Measurements from ENCODE around the gene ZRSR2. TPM values are rescaled to one million over a fixed set of nuclear protein-coding genes. Genes with fewer than 3 reads are reported as not detected.

The ZRSR2 gene
- polyA plus RNA-seq, 1 of the 3 experiments (the other 2 are of a cell fraction) = 14.3 TPM

- Histone ChIP-seq H3K4me3 (ENCODE audit: low read depth in 2 of 2, low read length in 1 of 2) (no peak overlapping the region), H3K9ac (no peak overlapping the region), H3K79me2 (ENCODE audit: insufficient read depth) (no peaks in the 10 kb centered on the region), H3K4me2 (no peak overlapping the region), H3K36me3 (replicated peaks in 1 of 2; ENCODE audit: control insufficient read depth in 1 of 2, insufficient read depth in 2 of 2, low read length in 1 of 2) (peaks cover 65 to 66% of the 10 kb centered on the region in 2 experiments), H3K27ac (ENCODE audit: low read depth in 2 of 2, low read length in 1 of 2) (no peak overlapping the region), H3F3A (replicated peaks; ENCODE audit: insufficient read depth) (no peaks in the 10 kb centered on the region), H3K9me3 (no peaks in the 10 kb centered on the region), H3K9me2 (no peaks in the 10 kb centered on the region), H2AFZ (ENCODE audit: low read depth) (no peak overlapping the region), H4K20me1 (ENCODE audit: insufficient read depth) (no peaks in the 10 kb centered on the region), H3K27me3 (ENCODE audit: insufficient read depth) (no peaks in the 10 kb centered on the region), H3K4me1 (ENCODE audit: control insufficient read depth in 1 of 2, insufficient read depth in 2 of 2, low read depth in 1 of 2, low read length in 1 of 2) (no peaks in the 10 kb centered on the region; a peak in 2 of 4 replicates)
- ChIA-PET POLR2A (no interaction called here), CTCF (interaction anchor here (0.9 kb wide), 1 partner anchor 52 kb away, joined by 3 read pairs; no protein-coding TSS in a partner anchor)
- WGBS (ENCODE audit: low lambda C conversion rate) = 93% methylated on average over 1 of the region's 1 CpG
- TF ChIP-seq RAD21 (IDR thresholded peaks at IDR 0.05; ENCODE audit: low read length) (no peak), YY1 (IDR thresholded peaks at IDR 0.05; ENCODE audit: low read depth) (no peak), CHD2 (IDR thresholded peaks at IDR 0.05; ENCODE audit: low read length, partially characterized antibody) (no peak), IRF3 (IDR thresholded peaks at IDR 0.05; ENCODE audit: low read depth, low read length) (no peak), JUND (IDR thresholded peaks at IDR 0.05) (no peak), CTCF (IDR thresholded peaks at IDR 0.05) (no peak), PBX3 (IDR thresholded peaks at IDR 0.05) (no peak), FOXM1 (IDR thresholded peaks at IDR 0.05; ENCODE audit: low read depth) (no peak), RXRA (IDR thresholded peaks at IDR 0.05; ENCODE audit: borderline replicate concordance, low read depth) (no peak), REST (IDR thresholded peaks at IDR 0.05; ENCODE audit: low read depth, low read length) (no peak), EZH2phosphoT487 (IDR thresholded peaks at IDR 0.05; ENCODE audit: borderline replicate concordance, low read depth) (no peak), SMC3 (IDR thresholded peaks at IDR 0.05; ENCODE audit: low read depth, low read length) (no peak), NRF1 (IDR thresholded peaks at IDR 0.05; ENCODE audit: low read depth, low read length) (no peak)
- TF ChIP-seq, protein P1, sequence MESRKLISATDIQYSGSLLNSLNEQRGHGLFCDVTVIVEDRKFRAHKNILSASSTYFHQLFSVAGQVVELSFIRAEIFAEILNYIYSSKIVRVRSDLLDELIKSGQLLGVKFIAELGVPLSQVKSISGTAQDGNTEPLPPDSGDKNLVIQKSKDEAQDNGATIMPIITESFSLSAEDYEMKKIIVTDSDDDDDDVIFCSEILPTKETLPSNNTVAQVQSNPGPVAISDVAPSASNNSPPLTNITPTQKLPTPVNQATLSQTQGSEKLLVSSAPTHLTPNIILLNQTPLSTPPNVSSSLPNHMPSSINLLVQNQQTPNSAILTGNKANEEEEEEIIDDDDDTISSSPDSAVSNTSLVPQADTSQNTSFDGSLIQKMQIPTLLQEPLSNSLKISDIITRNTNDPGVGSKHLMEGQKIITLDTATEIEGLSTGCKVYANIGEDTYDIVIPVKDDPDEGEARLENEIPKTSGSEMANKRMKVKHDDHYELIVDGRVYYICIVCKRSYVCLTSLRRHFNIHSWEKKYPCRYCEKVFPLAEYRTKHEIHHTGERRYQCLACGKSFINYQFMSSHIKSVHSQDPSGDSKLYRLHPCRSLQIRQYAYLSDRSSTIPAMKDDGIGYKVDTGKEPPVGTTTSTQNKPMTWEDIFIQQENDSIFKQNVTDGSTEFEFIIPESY (IDR thresholded peaks at IDR 0.05; ENCODE audit: borderline replicate concordance, low read depth) = no peak
- DNase-seq = no peak
Observed at GRCh38 chrX:15813416-15813815, 23.1 kb downstream of the ZRSR2 start.
